Transverse colon (tissue), 3 donors: ENCODE measurements around the gene ZCCHC7.

Source experiments
- CTCF ChIP-seq, 5 experiments: fragments of 200-600 bp in 3 of 5; fragments of 450-650 bp in 2 of 5; sonication (generic) in 3 of 5; IDR thresholded peaks; 1 replicate in 2 of 5; 2 replicates in 3 of 5; pipeline ENCODE4 v1.5.1; 2016 to 2017; ENCODE audit warnings: antibody characterized with exemption in 5 of 5, inconsistent platforms in 3 of 5, mild to moderate bottlenecking in 2 of 5, moderate library complexity in 1 of 5
- EP300 ChIP-seq: sonication (generic); formaldehyde crosslinking; IDR thresholded peaks from one replicate; pipeline ENCODE4 v1.6.1; 2017; ENCODE audit warnings: antibody characterized with exemption, low read depth

GRCh38 chr9:37327553-37327952 lies 207.2 kb downstream of the ZCCHC7 start:
- TF ChIP-seq CTCF (IDR thresholded peaks at IDR 0.05) = no peak
- no peak for TF ChIP-seq EP300
